HG03571 (cell line): ENCODE data around the gene VPS13C.

ENCODE experiments used
- ATAC-seq: cut with Tn5 transposase; IDR thresholded peaks from one replicate; pipeline ENCODE4 v1.9.1; 2021; ENCODE audit not compliant: unreplicated experiment

VPS13C gene

GRCh38 chr15:62060113-62060895, at the start of gene VPS13C:
VPS13C (minus strand) TSS chr15:62060447; CDS start chr15:62060374, 73 bp downstream.
- peak; percentile 83 for ATAC-seq

DNA sequence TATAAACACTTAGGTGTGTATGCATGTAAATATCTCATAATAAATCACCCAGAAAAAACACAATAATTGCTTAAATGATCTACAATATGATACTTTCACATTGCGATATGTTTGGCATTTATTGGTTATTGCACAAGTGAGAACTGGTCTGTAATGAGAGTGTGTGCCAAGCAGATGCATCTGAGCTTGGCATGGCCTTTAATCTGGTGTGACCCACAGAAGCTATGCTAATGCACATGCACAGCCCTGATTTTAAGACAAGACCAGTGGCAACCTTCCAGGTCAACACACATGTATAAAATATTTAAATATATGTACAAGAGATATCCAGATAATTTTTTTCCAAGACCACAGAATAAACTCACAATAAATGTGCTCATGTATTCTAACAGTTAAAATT, 49.2 kb upstream of the VPS13C start:
- ATAC-seq, result no peak

- ATAC-seq, result no peak
Measured at GRCh38 chr15:62108411-62108810, 48.2 kb upstream of the VPS13C start.

DNA sequence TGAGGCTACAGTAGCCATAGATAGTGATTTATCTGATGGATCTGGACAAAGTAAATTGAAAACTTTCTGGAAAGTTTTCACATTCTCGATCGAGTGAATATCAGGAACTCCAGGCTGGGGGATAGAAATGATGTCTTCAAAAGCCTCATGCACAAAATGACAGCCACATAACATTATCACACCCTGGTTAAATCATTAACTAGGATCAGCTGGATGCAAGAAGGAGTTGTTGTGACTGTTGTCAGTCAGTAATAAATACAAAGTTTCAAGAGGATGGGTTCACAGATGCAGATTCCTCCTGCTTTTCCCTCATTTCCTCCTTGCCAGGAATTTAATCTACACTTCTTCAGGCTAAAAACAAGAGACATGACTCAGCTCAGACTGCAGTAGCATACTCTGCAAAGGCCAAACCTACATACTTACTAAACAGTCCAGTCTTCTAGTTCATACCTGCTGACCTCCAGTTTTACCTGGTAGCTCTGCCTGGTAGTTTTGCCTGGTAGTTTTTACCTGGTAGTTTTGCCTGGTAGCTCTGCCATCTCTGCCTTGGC, 47.4 kb upstream of the VPS13C start:
- ATAC-seq, result no peak

DNA sequence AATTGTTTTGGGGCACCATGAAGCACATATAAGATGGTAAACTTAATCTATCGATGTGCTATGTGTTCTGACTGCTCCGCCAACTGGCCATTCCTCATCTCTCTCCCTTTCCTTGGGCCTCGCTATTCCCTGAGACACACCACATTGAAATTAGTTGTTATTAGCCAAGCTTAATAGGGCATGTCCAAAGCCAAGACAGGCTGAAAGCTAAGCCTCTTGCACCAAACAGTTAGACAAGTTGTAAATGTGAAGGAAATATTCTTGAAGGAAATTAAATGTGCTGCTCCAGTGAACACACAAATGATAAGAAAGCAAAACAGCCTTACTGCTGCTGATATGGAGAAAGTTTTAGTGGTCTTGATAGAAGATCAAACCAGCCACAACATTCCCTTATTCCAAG, 45.8 kb upstream of the VPS13C start:
- no peak for ATAC-seq

DNA sequence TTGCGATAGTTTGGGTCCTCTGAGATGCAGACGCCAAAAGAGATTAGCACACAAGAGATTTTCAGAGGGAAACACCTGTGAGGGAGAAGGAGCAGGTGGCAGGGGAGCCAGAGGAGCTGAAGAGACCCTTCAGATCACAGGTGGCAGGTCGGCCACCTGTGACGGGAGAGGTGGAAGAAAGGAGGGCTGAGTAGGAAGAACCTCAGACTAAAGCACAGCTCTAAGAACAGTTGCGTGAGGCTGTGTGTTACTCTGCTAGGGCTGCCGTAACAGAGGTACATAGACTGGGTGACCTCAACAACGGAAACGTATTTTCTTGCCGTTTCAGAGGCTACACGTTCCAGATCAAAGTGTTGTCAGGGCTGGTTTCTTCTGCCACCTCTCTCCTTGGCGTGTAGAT, 45.0 kb upstream of the VPS13C start:
- no peak for ATAC-seq

DNA sequence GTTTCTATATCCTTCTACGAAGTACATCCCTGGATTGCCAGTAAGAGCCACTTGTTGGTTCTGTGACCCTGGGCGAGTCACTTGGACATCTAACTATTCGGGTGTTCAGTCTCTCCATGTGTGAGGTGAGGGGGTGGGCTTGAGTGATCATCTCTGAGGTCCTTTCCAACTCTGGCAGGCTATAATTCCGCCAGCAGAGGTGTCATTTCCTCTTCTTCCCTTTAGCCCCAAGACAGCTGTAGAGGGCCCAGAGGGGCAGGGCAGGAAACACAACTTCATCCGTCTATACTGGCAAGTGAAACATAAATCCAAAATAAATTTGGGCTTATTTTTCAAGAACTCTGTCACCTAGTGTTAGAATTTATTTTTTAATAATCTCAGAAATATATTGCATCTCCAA, 44.6 kb upstream of the VPS13C start:
- ATAC-seq, result no peak

DNA sequence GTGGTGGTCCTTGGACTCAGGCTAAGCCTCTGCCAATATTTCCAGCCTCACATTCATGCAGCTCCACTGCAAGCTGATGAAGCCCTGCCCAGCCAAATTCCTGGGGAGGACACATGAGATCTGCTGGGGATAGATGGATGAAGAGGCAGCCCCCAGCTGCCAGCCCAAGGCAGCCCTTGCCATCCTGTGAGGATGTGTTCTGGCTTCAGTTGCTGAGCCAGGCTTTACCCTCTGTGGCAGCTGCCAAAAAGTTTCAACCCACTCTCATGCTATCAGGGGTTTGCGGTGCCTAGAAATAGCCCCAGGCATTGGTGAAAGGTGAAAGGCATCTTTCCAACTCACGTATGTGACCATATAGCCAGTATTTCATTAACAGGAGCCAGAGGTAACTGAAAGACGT, 44.2 kb upstream of the VPS13C start:
- no peak for ATAC-seq

- ATAC-seq, result no peak
Measured at GRCh38 chr15:62103431-62103830, 43.2 kb upstream of the VPS13C start.

- ATAC-seq, result no peak
Measured at GRCh38 chr15:62099094-62099601, 38.9 kb upstream of the VPS13C start.

GRCh38 chr15:62094388-62094787, 34.1 kb upstream of the VPS13C start:
- ATAC-seq, result no peak

GRCh38 chr15:62093809-62094208, 33.6 kb upstream of the VPS13C start:
- no peak for ATAC-seq

DNA sequence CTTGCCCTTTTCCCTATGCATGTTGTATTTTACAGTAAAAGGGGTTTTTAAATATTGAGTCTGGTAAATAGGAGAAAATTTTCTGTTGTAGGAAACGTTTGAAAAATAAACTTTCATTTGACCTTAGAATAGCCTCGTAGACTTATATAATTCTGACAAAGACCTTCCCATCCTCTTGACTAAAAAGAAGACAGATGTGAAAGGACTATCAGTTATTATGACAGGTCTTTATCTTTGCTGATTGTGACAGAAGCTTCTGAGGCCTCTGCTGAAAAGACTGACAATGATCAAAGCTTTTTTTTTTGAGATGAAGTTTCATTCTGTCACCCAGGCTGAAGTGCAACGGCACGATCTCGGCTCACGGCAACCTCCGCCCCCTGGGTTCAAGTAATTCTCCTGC, 30.7 kb upstream of the VPS13C start:
- no peak for ATAC-seq

GRCh38 chr15:62089616-62090015, 29.4 kb upstream of the VPS13C start:
- no peak for ATAC-seq

GRCh38 chr15:62088353-62088693, 28.1 kb upstream of the VPS13C start:
- ATAC-seq, result no peak

DNA sequence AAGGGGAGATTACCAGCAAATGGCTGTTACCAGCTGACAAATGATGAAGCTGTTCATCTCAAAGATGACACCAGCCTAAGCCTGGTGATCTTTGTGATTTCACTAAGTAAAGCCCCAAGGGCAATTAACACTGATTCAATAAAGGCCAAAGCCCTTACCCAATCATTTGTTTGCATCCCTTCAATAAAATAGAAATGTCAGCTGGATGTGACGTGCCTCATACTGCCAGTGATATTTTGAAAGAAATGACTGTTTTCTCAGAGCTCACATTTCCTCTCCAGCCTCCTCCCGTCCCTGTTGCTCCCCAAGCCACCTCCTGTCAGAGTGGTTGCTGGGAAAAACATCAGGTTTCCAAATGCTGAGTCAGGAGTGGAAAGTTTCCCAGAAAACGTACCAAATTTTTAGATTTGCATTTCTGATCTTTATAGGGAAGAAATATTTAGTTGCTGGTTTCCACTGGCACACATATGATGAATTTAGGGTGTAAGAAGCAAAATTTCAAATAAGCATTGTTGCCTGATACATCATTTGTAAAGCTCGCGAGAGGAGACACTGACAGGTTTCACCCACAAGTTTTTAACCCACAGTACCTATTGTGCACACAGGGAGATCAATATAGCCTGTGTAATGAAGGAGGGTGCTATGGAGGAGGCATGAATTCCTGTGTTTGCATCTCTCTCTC, 27.6 kb upstream of the VPS13C start:
- ATAC-seq, result no peak

DNA sequence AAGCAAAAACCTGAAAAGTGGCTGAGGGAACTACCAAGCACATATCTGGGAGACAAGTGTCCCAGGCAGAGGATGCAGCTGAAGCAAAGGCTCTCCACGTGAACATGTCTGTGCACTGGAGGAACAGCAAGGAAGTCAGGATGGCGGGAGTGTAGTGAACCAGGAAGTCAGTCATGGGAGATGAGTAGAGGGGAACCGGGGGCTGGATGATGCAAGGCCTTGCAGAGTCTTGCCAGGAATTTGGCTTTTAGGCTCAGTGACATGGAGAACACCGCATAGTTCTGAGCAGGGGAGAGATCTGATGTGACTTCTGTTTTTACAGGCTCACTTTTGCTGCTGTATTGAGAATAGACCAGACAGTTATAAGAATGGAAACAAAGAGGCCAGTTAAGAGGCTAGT, 25.5 kb upstream of the VPS13C start:
- no peak for ATAC-seq

DNA sequence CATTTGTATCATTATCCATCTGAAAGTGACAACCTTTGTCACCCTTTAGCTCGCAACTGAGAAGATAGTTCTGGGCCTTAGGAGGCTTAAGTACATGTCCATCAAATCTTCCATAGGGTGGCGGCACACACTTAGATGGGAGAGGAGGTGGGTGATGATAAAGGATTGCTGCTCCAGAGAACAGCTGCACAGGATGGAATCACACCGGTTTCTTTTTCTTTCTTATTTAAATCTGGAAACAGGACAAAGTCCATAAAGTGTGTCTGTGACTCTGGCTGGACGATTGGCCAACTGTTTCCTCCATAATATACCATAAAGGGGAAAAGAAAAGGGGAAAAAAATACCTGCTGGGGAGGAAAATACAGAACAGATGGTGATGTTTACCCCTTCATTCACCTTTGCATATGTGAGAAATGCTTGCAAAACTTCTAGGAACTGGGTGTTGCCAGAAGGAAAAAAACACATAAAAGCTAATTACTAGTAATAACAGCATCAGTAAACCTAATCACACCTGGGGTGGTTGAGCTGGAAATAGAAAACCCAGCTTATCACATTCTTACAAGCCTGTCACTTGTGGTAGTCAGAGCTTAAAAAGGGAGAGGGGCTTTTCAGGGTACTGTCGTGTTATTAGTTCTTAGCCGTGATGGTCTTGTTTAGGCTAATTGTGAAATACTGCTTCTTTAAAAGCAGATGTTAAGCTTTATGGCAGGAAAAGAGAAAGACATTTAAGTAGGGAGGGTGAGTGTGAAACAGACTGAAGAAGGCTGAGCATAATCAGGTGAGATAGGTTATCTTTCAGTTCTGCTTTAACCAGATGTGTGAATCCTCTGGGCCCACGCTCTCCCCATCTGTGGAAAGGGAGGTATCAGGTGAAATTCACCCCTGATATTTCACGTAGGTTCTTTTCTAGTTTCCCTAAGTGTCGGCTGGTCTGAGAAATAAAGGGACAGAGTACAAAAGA, 23.2 kb upstream of the VPS13C start:
- ATAC-seq, result no peak

GRCh38 chr15:62079594-62079993, 19.3 kb upstream of the VPS13C start:
- no peak for ATAC-seq

DNA sequence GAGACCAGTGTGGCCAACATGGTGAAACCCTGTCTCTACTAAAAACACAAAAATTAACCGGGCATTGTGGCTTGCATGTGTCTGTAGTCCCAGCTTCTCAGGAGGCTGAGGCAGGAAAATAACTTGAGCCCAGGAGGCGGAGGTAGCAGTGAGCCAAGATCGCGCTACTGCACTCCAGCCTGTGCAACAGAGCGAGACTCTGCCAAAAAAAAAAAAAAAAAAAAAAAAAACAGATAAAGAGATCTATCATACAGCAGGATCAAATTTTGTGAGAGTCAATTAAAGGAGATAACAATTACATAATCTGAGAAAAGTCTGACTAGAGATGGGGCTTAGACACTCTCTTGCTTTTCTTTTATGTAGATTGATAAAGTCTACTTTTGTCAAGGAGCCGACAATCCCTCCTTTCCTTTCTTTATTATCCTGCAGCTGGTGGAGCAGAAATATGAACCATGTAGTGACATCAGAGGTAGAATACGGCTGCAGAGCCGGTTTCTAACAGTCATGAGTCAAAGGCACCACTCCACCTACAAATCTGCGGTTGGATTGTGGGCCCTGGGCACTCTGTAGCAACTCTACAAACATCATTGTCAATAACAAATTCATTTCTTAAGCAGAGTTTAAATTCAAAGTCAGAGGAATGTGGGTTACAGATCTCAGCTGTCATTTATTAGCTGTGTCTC, 15.5 kb upstream of the VPS13C start:
- no peak for ATAC-seq
